ENCODE results near the gene NME9. TPM values are rescaled to one million over a fixed set of nuclear protein-coding genes. Genes with fewer than 3 reads are reported as not detected.
A peak's percentile ranks its signal among the peaks of the same experiment; 100 is the strongest.

Gene NME9
- total RNA-seq, 1 experiment from 2014 or later: not detected

GRCh38 chr3:138263104-138263503 lies 66.5 kb downstream of the NME9 start:
- H3K79me1 ChIP-seq (ENCODE audit: insufficient read depth, low read depth, low read length, poor library complexity, severe bottlenecking): no peaks in the 10 kb centered on the region
- Mint-ChIP-seq H3K4me1 (no peaks in the 10 kb centered on the region), H3K27me3 (ENCODE audit: low read depth) (no peaks in the 10 kb centered on the region), H3K4me3 (no peak overlapping the region), H3K27ac (no peak overlapping the region), H3K36me3 (ENCODE audit: insufficient read depth in 1 of 3, low read depth in 3 of 3) (peaks cover 0 to 9% (median 0%) of the 10 kb centered on the region in 3 experiments; a peak in 3 of 7 replicates), H3K9me3 (no peaks in the 10 kb centered on the region)
- H3K4me1 ChIP-seq (ENCODE audit: insufficient read depth, low read length): no peaks in the 10 kb centered on the region
- no peak for DNase-seq
- no peak overlapping the region for H4K8ac ChIP-seq (replicated peaks; ENCODE audit: insufficient read length, low read depth, low read length)
- H4K20me1 ChIP-seq (ENCODE audit: control insufficient read depth, insufficient read depth, insufficient read length): no peaks in the 10 kb centered on the region
- no peak overlapping the region for H3K14ac ChIP-seq (ENCODE audit: insufficient read depth, low read length)
- H2BK15ac ChIP-seq (ENCODE audit: low read depth, low read length): no peak overlapping the region
- no peak overlapping the region for H3K4ac ChIP-seq (ENCODE audit: low read depth, low read length)
- no CpG with 5 or more reads among the region's 2 CpGs for WGBS (ENCODE audit: extremely low coverage, insufficient read length, low lambda C conversion rate)
- H3K9ac ChIP-seq (ENCODE audit: extremely low read depth, insufficient read length, low read length): no peak overlapping the region
- H3K56ac ChIP-seq (ENCODE audit: insufficient read length, low read depth, low read length): no peak overlapping the region
- no peak overlapping the region for H2AFZ ChIP-seq (ENCODE audit: low read length)
- H2AK5ac ChIP-seq (ENCODE audit: insufficient read length, low read length): no peak overlapping the region
- no peak overlapping the region for H3T11ph ChIP-seq (ENCODE audit: low read length)
- no peak overlapping the region for H3K18ac ChIP-seq (ENCODE audit: insufficient read length, low read depth, low read length)
- H2BK120ac ChIP-seq (ENCODE audit: low read depth, low read length, poor library complexity, severe bottlenecking): no peak overlapping the region
- peak; percentile 43; the same call in 2 of the 3 replicates for TF ChIP-seq CTCF (conservative IDR thresholded peaks at IDR 0.05)
- H3K9me3 ChIP-seq (ENCODE audit: control insufficient read depth, low read depth, low read length): no peaks in the 10 kb centered on the region
- H2BK5ac ChIP-seq (ENCODE audit: insufficient read length, low read length): no peak overlapping the region
- no peak overlapping the region for H4K5ac ChIP-seq (ENCODE audit: insufficient read length, low read depth, low read length)
- H3K27me3 ChIP-seq (ENCODE audit: insufficient read depth, low read length): no peaks in the 10 kb centered on the region
- H3K23ac ChIP-seq (ENCODE audit: insufficient read length, low read depth, low read length): no peak overlapping the region
- no peaks in the 10 kb centered on the region for H3K79me2 ChIP-seq (ENCODE audit: insufficient read depth, low read length)
- no peak overlapping the region for H3K27ac ChIP-seq (ENCODE audit: insufficient read length, low read depth, low read length)
- H2BK12ac ChIP-seq (ENCODE audit: insufficient read length, low read depth, low read length): no peak overlapping the region
- no peak overlapping the region for H2BK20ac ChIP-seq (ENCODE audit: low read depth, low read length, poor library complexity, severe bottlenecking)
- H3K23me2 ChIP-seq (ENCODE audit: insufficient read length, low read depth, low read length, poor library complexity, severe bottlenecking): no peaks in the 10 kb centered on the region
- no peak overlapping the region for H4K91ac ChIP-seq (ENCODE audit: insufficient read length, low read depth, low read length)
- no peak overlapping the region for H3K4me2 ChIP-seq (ENCODE audit: insufficient read depth, insufficient read length, low read length)
